GM19452 (cell line): ENCODE results near the gene COPS4.
"Not testable (repeated sequence)": the region's sequence is repeated elsewhere in the genome, so short reads cannot be mapped to it uniquely, and the experiment has no call there.

Experiments used
- ATAC-seq: cut with Tn5 transposase; IDR thresholded peaks from one replicate; pipeline ENCODE4 v1.9.1; 2021; ENCODE audit not compliant: unreplicated experiment

The COPS4 gene

GRCh38 chr4:83080561-83080960 lies 45.6 kb downstream of the COPS4 start:
- no peak for ATAC-seq

DNA sequence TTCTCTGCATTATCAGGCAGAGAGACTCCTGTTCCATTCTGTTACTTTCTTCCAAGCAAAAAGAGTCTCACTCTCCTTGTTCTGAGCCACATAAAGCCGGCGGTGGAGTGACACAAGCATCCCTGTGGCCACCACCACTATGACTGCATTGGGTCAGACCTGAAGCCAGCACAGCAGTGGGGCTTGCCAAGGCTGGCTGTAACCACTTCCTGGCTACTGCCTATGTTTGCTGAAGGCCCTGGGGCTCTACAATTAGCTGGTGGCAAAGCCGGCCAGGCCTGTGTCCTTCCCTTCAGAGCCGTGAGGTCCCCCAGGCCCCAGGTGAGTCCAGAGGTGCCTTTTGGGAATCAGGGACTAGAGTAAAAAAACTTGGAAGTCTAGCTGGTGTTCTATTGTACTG lies 47.8 kb downstream of the COPS4 start:
- ATAC-seq = no peak

DNA sequence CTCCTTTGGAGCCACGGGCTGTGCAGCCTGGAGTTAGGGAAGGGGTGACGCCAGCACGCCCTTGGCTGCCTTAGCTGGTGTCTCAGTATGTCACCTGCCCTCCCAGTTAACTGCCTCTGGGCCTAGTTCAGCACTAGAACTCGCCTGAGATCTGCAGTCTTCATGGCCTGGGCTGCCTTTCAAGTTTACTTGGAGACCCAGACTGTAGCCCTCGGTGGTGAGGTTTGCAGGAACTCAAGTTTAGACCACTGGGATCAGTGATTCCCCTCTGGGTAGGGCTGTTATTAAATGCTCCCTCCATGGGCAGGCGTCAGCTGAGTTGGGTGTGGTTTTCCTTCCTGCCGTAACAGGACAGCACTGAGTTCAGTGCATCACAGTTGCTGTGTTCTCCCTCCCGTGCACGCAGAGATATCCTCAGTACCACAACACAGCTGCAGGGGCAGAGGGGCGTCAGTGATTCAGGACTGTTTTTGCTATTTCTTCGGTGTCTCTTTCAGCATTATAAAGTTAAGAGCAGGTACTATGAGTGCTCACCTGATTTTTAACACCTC lies 49.0 kb downstream of the COPS4 start:
- ATAC-seq = no peak

- not testable (repeated sequence) for ATAC-seq
These were observed 50.0 kb downstream of the COPS4 start for GRCh38 chr4:83084956-83085355.

GRCh38 chr4:83089410-83090157 lies 54.6 kb downstream of the COPS4 start:
- ATAC-seq = no peak

DNA sequence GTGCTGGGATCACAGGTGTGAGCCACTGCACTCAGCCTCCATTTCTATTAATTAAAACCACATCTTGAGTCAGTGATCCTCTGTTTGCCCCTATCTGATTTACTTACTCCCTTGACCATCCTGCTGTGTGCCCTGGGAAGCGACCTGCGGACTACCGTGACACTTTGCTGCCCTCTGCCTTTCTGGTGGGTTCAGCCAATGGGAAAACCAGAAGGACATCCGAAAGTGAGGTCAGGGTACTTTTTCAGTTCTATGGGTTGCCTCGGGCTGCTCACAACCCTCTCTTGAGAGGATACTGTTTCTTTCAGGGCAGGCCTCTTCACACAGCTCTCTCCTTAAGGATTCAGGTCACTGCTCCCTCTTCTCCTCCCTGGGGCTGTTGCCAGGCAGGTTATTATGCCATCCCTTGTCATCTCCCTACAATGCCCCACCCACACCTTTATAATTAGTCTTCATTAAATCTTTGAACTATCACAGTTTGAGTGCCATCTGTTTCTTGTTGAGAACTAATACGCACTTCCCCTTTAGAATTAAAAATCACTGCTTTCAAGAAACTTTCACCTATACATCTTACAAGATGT lies 58.2 kb downstream of the COPS4 start:
- no peak for ATAC-seq

DNA sequence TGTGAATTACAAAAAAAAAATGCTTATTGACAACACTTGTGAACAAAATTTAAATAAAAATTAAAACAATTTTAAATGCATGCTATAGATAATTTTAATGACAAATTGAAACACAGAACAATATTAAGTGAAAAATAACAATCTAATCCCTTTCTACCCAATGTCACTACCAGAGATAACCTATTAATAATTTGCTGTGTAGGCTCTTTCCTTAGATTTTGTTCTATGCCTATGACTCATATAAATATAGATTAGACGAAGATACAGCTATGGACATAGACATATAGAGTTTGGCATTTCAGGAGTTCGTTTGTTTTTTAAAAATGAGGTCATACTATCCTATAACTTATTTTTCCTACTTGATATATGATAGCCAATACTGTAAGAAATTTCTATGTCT lies 61.4 kb downstream of the COPS4 start:
- no peak for ATAC-seq

DNA sequence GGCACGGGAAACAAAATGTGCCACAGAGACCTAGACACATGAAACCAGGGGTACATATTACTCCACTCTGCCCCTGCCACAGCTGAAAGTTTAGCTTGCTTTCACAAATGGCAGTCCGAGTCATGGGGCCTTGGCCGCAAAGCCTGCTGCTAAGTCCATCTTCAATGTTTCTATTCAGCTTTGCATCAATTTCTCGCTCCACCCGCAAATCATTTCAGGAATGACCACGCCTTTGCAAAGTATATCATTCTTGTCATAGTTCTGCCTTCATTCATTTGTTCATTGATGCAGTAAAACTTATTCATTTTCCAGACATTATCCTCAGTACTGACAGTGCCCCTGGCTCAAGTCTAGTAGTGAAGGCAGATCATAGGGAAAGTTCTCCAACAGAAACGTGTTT lies 70.0 kb downstream of the COPS4 start:
- ATAC-seq = no peak

DNA sequence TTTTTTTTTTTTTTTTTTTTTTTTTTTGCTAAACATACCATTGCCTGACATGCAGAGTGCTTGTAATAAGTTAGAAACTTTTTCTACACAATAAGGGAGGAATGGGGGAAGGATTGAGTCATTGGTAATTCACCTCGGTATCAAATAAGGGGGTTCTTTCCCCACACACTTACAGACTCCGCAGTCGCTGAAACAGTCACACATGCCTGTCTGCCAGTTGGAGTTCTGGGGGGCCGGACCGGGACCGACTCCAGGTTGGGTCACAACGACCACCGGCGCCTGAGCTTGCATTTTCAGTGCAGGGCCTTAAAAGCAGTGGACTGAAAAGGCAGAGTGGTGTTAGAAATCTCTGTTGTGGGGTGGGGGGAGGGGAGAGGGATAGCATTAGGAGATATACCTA lies 72.6 kb downstream of the COPS4 start:
- ATAC-seq = no peak

DNA sequence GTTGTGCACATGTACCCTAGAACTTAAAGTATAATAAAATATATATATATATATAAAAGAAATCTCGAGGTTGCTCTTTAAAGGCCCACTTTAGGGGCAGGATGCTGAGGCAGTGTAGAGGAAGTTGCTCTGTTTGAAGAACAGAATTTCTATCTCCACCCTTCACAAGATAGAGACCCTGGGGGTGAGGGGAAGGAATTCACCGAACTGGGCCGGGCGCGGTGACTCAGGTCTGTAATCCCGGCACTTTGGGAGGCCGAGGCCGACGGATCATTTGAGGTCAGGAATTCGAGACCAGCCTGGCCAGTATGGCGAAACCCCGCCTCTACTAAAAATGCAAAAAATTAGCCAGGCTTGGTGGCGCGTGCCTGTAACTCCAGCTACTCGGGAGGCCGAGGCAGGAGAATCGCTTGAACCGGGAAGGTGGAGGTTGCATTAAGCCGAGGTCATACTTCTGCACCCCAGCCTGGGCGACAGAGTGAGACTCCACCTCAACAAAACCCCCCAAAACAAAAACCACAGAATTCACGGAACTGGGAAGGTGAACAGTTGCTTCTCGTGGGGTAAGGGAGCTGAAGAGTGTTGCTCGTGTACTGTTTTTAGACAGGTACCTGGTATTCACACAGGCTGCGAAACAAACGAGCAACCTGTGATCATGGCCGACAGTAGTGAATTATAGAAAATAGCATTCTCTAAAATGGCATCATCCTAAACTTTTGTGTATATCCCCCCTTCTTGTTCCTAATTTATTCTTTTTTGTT lies 73.3 kb downstream of the COPS4 start:
- no peak for ATAC-seq

- ATAC-seq = peak; percentile 17
These were observed 74.7 kb downstream of the COPS4 start for GRCh38 chr4:83109480-83110222.

DNA sequence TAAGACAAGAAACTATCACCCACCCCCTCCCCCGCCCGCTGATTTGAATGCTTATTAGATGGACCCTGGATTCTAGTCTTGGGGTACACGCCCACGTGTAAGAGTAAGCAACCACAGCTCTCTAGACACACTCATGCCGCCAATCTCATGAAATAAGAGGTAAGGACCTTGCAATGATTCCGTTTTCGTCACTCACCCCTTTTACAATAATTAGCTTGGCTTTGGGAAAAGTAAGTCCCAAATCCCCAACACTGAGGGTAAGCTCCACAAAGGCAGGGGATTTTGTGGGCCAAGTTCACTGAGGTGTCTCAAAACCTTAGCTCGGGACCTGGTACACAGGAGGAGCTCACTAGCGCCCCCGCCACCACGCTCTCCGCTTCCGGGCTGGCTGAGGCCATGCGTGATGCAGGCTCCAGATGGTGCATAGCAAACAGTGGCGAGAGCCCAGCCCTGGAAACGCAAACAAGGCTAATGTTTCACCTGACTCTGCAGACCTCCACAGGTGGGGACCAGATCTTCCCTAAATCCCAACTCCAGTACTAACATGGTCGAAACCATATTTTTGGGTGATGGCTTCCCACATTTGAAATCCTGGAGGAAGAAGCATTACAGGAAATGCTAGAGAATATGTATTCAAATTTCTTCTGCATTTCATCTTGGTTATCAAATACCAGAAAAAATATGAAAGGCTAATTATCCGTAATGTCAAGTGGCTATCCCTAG lies 75.4 kb downstream of the COPS4 start:
- peak; percentile 68 for ATAC-seq

GRCh38 chr4:83110970-83111750 lies 76.2 kb downstream of the COPS4 start:
- no peak for ATAC-seq

DNA sequence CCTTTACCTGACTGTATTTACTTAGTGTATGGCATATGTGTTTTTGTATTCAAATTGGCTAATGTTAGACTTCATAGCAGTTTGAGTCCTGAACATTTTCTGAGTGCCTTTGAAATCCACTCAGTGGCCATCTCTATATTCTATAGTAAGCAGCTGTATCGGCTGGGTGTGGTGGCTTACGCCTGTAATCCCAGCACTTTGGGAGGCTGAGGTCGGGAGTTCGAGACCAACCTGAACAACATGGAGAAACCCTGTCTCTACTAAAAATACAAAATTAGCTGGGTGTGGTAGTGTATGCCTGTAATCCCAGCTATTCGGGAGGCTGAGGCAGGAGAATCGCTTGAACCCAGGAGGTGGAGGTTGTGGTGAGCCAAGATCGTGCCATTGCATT lies 76.8 kb downstream of the COPS4 start:
- not testable (repeated sequence) for ATAC-seq

DNA sequence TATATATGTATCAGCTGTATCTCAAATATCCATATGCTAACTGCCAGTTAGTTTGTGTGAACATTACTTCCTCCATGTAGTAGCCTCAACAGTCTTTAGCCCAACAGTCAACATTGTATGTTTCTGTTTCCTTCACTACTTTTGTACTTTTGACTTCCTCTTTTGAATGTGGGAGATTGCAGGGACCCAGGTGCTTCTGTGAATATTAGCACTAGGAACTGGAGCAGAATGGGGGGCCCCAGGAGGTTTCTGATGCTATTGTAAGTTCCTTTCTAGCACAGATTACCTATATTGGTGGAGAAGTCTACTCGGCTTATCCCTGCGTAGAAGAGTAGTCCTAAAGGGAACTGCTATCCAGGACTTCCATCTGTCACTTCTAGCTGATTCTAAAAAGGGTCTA lies 77.2 kb downstream of the COPS4 start:
- peak; percentile 34 for ATAC-seq

DNA sequence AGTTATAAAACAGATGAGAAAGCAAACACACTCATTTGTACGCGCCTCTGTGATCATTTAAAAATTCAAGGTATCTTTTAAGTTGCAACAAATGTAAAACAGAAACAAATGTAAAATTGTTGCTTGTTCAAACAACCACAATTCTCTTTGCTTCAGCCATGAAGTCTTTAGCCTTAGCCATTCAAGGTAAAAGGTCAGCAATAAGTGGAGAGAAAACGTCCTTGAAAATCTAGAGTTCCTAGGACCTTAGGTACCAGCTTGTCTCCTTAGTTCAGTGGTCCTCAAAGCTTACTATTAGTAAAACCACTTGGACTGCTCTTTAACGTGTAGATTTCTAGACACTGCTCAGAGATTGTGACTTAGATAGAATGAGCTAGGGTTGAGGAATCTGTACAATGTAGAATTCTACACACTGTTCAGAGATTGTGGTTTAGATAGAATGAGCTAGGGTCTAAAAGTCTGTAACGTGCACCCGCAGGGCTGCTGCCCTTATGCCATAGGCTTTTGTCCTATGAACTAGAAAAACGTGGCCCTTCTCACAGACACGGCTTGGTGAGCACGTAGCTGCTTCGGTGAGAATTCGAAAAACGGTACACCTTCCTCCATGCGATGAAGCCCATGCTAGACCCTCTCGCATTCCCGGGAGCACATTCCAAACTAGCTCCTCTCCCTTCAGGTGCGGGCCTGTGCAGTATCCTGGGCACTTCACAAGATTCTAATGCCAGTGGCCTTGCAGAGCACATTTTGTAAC lies 77.9 kb downstream of the COPS4 start:
- ATAC-seq = no peak

- no peak for ATAC-seq
These were observed 78.4 kb downstream of the COPS4 start for GRCh38 chr4:83113429-83113786.

GRCh38 chr4:83114576-83114975 lies 79.6 kb downstream of the COPS4 start, which contains the start of gene PLAC8:
Gene PLAC8, minus strand, starts transcription at chr4:83114729. Its CDS starts 6,808 bp downstream, at chr4:83107921.
- peak; percentile 44 for ATAC-seq

- no peak for ATAC-seq
These were observed 80.0 kb downstream of the COPS4 start for GRCh38 chr4:83115000-83115399.
